Epithelial cell of esophagus (primary cell): Measurements from ENCODE around the gene CD2AP.

ENCODE experiments used
- DNase-seq: peaks from one replicate; pipeline ENCODE4 v3.0.0; 2010; ENCODE audit warnings: low read depth
- H3K4me3 ChIP-seq: 2 replicates; pipeline ENCODE4 v1.5.1; 2011; ENCODE audit warnings: mild to moderate bottlenecking, low read length, control low read depth
- TF ChIP-seq, protein P1 (sequence below): IDR thresholded peaks from 2 replicates; pipeline ENCODE4 v1.5.1; 2011; ENCODE audit warnings: low read depth, mild to moderate bottlenecking, low read length, control low read depth, inconsistent platforms; ENCODE audit not compliant: insufficient read depth; ENCODE audit errors: missing control alignments

Gene CD2AP

DNA sequence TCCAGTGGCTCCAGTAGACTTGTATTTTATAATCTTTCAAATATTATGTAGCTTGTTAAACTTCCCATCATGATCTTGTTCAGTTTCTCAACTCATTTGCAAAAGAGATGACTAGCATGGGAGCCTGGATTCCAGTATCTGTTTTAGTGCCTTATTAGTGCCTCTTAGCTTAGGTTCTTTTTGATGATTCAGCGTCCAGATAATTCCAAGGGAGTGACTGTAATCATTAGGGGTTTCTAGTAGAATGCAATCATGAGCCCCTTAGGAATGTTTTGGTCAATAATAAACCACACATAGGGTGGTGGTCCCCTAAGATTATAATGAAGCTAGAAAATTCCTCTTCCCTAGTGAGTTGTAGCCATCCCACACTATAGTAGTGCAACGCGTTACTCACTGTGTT lies 7.0 kb downstream of the CD2AP start:
- TF ChIP-seq, protein P1, sequence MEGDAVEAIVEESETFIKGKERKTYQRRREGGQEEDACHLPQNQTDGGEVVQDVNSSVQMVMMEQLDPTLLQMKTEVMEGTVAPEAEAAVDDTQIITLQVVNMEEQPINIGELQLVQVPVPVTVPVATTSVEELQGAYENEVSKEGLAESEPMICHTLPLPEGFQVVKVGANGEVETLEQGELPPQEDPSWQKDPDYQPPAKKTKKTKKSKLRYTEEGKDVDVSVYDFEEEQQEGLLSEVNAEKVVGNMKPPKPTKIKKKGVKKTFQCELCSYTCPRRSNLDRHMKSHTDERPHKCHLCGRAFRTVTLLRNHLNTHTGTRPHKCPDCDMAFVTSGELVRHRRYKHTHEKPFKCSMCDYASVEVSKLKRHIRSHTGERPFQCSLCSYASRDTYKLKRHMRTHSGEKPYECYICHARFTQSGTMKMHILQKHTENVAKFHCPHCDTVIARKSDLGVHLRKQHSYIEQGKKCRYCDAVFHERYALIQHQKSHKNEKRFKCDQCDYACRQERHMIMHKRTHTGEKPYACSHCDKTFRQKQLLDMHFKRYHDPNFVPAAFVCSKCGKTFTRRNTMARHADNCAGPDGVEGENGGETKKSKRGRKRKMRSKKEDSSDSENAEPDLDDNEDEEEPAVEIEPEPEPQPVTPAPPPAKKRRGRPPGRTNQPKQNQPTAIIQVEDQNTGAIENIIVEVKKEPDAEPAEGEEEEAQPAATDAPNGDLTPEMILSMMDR, result no peak
- peak; percentile 87 for DNase-seq
- H3K4me3 ChIP-seq, result no peak overlapping the region

DNA sequence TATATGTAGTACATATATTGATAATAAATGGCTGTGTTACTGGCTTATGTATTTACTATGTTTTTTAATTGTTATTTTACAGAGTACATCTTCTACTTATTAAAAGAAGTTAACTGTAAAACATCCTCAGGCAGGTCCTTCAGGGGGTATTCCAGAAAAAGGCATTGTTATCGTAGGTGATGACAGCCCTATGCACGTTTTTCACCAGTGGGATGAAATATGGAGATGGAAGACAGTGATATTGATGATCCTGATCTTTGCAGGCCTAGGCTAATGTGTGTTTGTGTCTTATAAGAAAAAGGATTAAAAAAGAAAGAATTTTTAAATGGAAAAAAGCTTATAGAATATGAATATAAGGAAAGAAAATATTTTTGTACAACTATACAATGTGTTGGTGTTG lies 7.5 kb downstream of the CD2AP start:
- H3K4me3 ChIP-seq, result no peak overlapping the region
- TF ChIP-seq, protein P1, result no peak

DNA sequence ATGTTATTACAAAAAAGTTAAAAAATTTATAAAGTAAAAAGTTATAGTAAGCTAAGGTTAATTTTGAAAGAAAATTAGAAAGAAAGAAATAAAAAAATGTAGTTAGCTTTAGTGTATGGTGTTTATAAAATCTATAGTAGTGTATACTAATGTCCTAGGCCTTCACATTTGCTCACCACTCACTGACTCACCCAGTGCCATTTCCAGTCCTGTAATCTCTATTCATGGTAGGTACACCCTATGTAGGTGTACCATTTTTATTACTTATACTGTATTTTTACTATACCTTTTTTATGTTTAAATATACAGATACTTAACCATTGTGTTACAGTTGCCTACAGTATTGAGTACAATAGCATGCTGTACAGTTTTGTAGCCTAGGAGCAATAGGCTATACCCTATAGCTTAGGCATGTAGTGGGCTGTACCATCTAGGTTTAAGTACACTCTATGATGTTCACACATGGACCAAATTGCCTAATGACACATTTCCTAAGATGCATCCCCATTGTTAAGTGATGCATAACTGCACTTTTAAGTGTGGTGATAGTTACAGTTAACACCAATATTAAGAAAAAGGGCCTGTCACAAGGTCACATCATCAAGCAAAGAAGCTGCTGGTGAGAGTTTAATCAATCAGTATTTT lies 8.0 kb downstream of the CD2AP start:
- H3K4me3 ChIP-seq, result no peak overlapping the region
- TF ChIP-seq, protein P1, result no peak
- peak; percentile 71 for DNase-seq

More for the DNA sequence above, 7.5 kb downstream of the CD2AP start:
- no peak for DNase-seq

DNA sequence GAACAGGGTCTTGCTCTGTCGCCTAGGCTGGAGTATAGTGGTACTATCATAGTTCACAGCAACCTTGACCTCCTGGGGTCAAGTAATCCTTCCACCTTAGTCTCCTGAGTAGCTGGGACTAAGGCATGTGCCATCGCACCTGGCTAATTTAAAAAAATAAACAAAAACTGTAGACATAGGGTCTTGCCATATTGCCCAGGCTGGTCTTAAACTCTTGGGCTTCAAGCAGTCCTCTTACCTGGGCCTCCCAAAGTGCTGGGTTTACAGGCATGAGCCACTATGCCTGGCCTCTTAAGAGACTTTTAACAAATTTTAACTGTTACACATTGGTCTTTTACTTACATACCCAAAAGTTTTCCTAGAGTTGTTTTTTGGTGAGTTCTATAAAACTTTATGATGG lies 12.4 kb downstream of the CD2AP start:
- no peak for DNase-seq
- no peak overlapping the region for H3K4me3 ChIP-seq
- TF ChIP-seq, protein P1, result no peak

DNA sequence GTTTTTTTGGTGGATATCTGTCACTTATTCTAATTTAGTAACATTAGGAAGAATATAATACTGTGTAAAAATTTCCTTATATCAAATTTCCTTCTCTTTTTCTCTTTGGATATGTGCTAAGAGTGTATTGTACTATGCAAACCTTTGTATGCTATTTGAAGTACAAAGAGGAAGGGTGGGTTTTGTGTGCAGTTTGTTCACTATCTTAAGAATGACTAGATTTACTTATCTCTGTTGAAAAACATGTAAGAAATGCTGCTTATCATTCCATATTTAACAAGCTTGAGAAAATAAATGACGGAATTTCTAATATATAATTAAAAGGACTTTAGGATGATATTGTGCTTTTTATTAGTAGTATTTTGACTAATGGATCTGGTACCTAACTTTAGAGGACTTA lies 13.1 kb downstream of the CD2AP start:
- no peak overlapping the region for H3K4me3 ChIP-seq
- no peak for DNase-seq
- TF ChIP-seq, protein P1, result no peak

DNA sequence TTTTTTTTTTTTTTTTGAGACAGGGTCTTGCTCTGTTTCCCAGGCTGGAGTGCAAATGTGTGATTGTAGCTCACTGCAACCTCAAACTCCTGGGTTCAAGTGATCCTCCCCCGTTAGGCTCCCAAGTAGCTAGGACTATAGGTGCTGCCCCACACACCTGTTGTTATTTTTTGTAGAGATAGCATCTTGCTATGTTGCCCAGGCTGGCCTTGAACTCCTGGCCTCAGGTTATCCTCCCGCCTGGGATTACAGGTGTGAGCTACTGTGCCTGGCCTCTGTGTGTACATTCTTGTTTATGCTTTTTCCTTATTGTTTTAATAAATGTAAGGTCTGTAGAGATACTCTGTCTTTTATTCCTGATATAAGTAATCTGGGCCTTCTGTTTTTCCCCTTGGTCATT lies 14.8 kb downstream of the CD2AP start:
- TF ChIP-seq, protein P1, result no peak
- H3K4me3 ChIP-seq, result no peak overlapping the region
- no peak for DNase-seq

DNA sequence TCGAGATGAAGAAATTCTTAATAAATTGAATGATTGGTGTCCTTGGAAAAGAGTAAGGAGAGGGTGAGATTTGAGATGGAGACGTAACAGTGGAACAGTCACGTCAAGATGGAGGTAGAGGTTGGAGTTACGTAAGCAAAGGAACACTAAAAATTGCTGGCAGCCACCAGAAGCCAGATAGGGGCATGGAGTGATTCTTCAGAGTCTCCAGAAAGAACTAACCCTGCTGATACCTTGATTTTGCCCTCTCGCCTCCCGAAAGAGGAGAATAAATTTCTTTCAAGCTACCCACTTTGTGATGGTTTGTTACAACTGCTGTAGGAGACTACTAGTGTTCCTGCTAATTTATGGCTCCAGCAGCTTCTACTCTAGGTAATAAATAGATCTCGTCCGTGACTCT lies 17.6 kb downstream of the CD2AP start:
- no peak for DNase-seq
- TF ChIP-seq, protein P1, result no peak
- H3K4me3 ChIP-seq, result no peak overlapping the region
